ENCODE data around the gene SV2C.

- TF ChIP-seq CTCF (IDR thresholded peaks at IDR 0.05 in 2 of 3, conservative IDR thresholded peaks at IDR 0.05 in 1 of 3; ENCODE audit: borderline replicate concordance in 1 of 3, insufficient read depth in 1 of 3, low read depth in 2 of 3, low read length in 2 of 3) (no peak), JUND (IDR thresholded peaks at IDR 0.05) (no peak), POLR2A (IDR thresholded peaks at IDR 0.05; ENCODE audit: borderline replicate concordance, extremely low read depth, insufficient read depth, insufficient read length) (no peak), SIN3A (IDR thresholded peaks at IDR 0.05; ENCODE audit: low read depth) (no peak), YY1 (IDR thresholded peaks at IDR 0.05; ENCODE audit: extremely low read depth, insufficient replicate concordance, low read depth, low read length) (no peak)
These were observed 301.5 kb downstream of the SV2C start for GRCh38 chr5:76384705-76385104.

Measured in HCT116 (cell line).